Esophagus muscularis mucosa (tissue), 4 donors: Measurements from ENCODE around the gene ZNF407. TPM values are rescaled to one million over a fixed set of nuclear protein-coding genes. Genes with fewer than 3 reads are reported as not detected.
"Not testable (repeated sequence)": the region's sequence is repeated elsewhere in the genome, so short reads cannot be mapped to it uniquely, and the experiment has no call there.

Experiments
- DNase-seq: peaks from one replicate; pipeline ENCODE4 v3.0.0-alpha.2; 2017; ENCODE audit errors: extremely low spot score
- H3K27ac ChIP-seq, 4 donors: fragments of 200-600 bp; sonication (generic); replicated peaks in 1 of 4; 1 replicate in 3 of 4; 2 replicates in 1 of 4; pipeline ENCODE4 v1.5.1; 2016 to 2019; ENCODE audit warnings: mild to moderate bottlenecking in 1 of 4
- H3K27me3 ChIP-seq, 4 donors: fragments of 200-600 bp; sonication (generic); one replicate each; pipeline versions ENCODE4 v1.5.1 to v1.6.0; 2016 to 2019
- H3K36me3 ChIP-seq, 4 donors: fragments of 200-600 bp; sonication (generic); one replicate each; pipeline ENCODE4 v1.5.1; 2016 to 2019
- H3K4me1 ChIP-seq, 4 donors: fragments of 200-600 bp; sonication (generic); one replicate each; pipeline ENCODE4 v1.5.1; 2016 to 2019
- H3K4me3 ChIP-seq, 4 donors: fragments of 200-600 bp; sonication (generic); 1 replicate in 2 of 4; 2 replicates in 2 of 4; pipeline ENCODE4 v1.5.1; 2016 to 2019; ENCODE audit warnings: mild to moderate bottlenecking in 4 of 4, moderate library complexity in 1 of 4
- H3K9me3 ChIP-seq, 4 donors: fragments of 200-600 bp; sonication (generic); 1 replicate in 3 of 4; 2 replicates in 1 of 4; pipeline ENCODE4 v1.5.1; 2016 to 2019
- CTCF ChIP-seq, 3 experiments: fragments of 200-600 bp in 2 of 3; fragments of 450-650 bp in 1 of 3; sonication (generic) in 2 of 3; IDR thresholded peaks; one replicate each; pipeline ENCODE4 v1.5.1; 2017 to 2019; ENCODE audit warnings: antibody characterized with exemption in 3 of 3, mild to moderate bottlenecking in 2 of 3, moderate library complexity in 1 of 3
- EP300 ChIP-seq: sonication (generic); formaldehyde crosslinking; IDR thresholded peaks from one replicate; pipeline ENCODE4 v1.6.1; 2017; ENCODE audit warnings: antibody characterized with exemption
- POLR2A ChIP-seq: fragments of 450-650 bp; IDR thresholded peaks from one replicate; pipeline ENCODE4 v1.6.1; 2017; ENCODE audit warnings: antibody characterized with exemption, moderate library complexity, mild to moderate bottlenecking, low read depth
- POLR2AphosphoS5 ChIP-seq, 2 donors: sonication (generic); formaldehyde crosslinking; IDR thresholded peaks; one replicate each; pipeline ENCODE4 v1.6.1; 2017; ENCODE audit warnings: antibody characterized with exemption in 2 of 2
- WGBS: methylation state at CpG from one replicate; pipeline ENCODE4 v1.1.5; 2018; 5-methylcytosine and 5-hydroxymethylcytosine counted together
- intact Hi-C: fragments of 100-400 bp; cut with DNase I; formaldehyde crosslinking; loops from one replicate; pipeline ENCODE4 v1.15.1; 2023
- total RNA-seq, 4 donors: library from RNA; depleted of rRNA; stranded (reverse); fragments of >200 nt; gene quantifications; one replicate each; pipeline versions ENCODE4 v1.1.0 to v1.2.1, GENCODE V29; 2016

Gene ZNF407
- total RNA-seq, 4 donors from 2014 or later, result 13.9 to 19.1 (median 17.2) TPM

GRCh38 chr18:74562775-74563174 is 34.9 kb upstream of the ZNF407 start:
- TF ChIP-seq CTCF (IDR thresholded peaks at IDR 0.05), result no peak
- no peak for DNase-seq
- no peaks in the 10 kb centered on the region for H3K36me3 ChIP-seq
- no peaks in the 10 kb centered on the region for H3K4me1 ChIP-seq
- peaks cover 0 to under 1% (median 0%) of the 10 kb centered on the region in 4 donors for H3K27me3 ChIP-seq
- H3K4me3 ChIP-seq, result no peak overlapping the region
- WGBS, result 80% methylated on average over 2 of the region's 4 CpGs
- no peaks in the 10 kb centered on the region for H3K9me3 ChIP-seq
- no peak overlapping the region for H3K27ac ChIP-seq
- intact Hi-C loops, result no loop called here

GRCh38 chr18:74563999-74564398 is 33.7 kb upstream of the ZNF407 start:
- H3K9me3 ChIP-seq, result no peaks in the 10 kb centered on the region
- 61% methylated on average over 3 of the region's 3 CpGs for WGBS
- intact Hi-C loops, result no loop called here
- no peak overlapping the region for H3K27ac ChIP-seq
- no peaks in the 10 kb centered on the region for H3K4me1 ChIP-seq
- no peak for DNase-seq
- TF ChIP-seq POLR2AphosphoS5 (IDR thresholded peaks at IDR 0.05), result no peak
- no peak for TF ChIP-seq POLR2A
- TF ChIP-seq EP300, result no peak
- no peak for TF ChIP-seq CTCF (IDR thresholded peaks at IDR 0.05)
- H3K27me3 ChIP-seq, result peaks cover 0 to 8% (median 0%) of the 10 kb centered on the region in 4 donors
- H3K36me3 ChIP-seq, result no peaks in the 10 kb centered on the region
- no peak overlapping the region for H3K4me3 ChIP-seq

GRCh38 chr18:74565164-74565563 is 32.5 kb upstream of the ZNF407 start:
- H3K9me3 ChIP-seq, H3K4me3 ChIP-seq, H3K4me1 ChIP-seq, DNase-seq, intact Hi-C loops, H3K27ac ChIP-seq, H3K36me3 ChIP-seq, H3K27me3 ChIP-seq: not testable (repeated sequence)
- 86% methylated on average over 1 of the region's 1 CpG for WGBS

GRCh38 chr18:74565993-74566392 is 31.7 kb upstream of the ZNF407 start:
- H3K27me3 ChIP-seq, H3K4me3 ChIP-seq, H3K36me3 ChIP-seq, DNase-seq, intact Hi-C loops, H3K9me3 ChIP-seq, H3K27ac ChIP-seq, H3K4me1 ChIP-seq: not testable (repeated sequence)
- 97% methylated on average over 3 of the region's 3 CpGs for WGBS

GRCh38 chr18:74567822-74568221 is 29.8 kb upstream of the ZNF407 start:
- intact Hi-C loops, result no loop called here
- Histone ChIP-seq H3K27ac (no peak overlapping the region), H3K4me1 (no peaks in the 10 kb centered on the region), H3K9me3 (no peaks in the 10 kb centered on the region), H3K27me3 (peaks cover 0 to 8% (median 0%) of the 10 kb centered on the region in 4 donors), H3K36me3 (no peaks in the 10 kb centered on the region), H3K4me3 (no peak overlapping the region)
- TF ChIP-seq POLR2A (no peak), CTCF (IDR thresholded peaks at IDR 0.05) (no peak), EP300 (no peak), POLR2AphosphoS5 (IDR thresholded peaks at IDR 0.05) (no peak)
- no peak for DNase-seq
- WGBS, result 44% methylated on average over 4 of the region's 7 CpGs

GRCh38 chr18:74569401-74569800 is 28.3 kb upstream of the ZNF407 start:
- intact Hi-C loops, result no loop called here
- no peaks in the 10 kb centered on the region for H3K4me1 ChIP-seq
- H3K4me3 ChIP-seq, result no peak overlapping the region
- DNase-seq, result no peak
- TF ChIP-seq POLR2AphosphoS5 (IDR thresholded peaks at IDR 0.05) (no peak), CTCF (IDR thresholded peaks at IDR 0.05) (no peak), EP300 (no peak)
- peaks cover 0 to 8% (median 0%) of the 10 kb centered on the region in 4 donors for H3K27me3 ChIP-seq
- WGBS, result 90% methylated on average over 4 of the region's 4 CpGs
- no peaks in the 10 kb centered on the region for H3K9me3 ChIP-seq
- no peak overlapping the region for H3K27ac ChIP-seq
- H3K36me3 ChIP-seq, result no peaks in the 10 kb centered on the region
